Astrocyte of the spinal cord (primary cell): Measurements from ENCODE around the gene LY6G6F.

Experiments used
- DNase-seq: peaks from one replicate; pipeline ENCODE4 v3.0.0; 2011; ENCODE audit warnings: low read depth, low spot score
- H3K4me3 ChIP-seq: 2 replicates; pipeline ENCODE4 v1.5.1; 2011; ENCODE audit warnings: low read depth, mild to moderate bottlenecking, low read length, moderate library complexity
- CTCF ChIP-seq: IDR thresholded peaks from 2 replicates; pipeline ENCODE4 v1.5.1; 2012; ENCODE audit warnings: low read depth, mild to moderate bottlenecking, low read length, inconsistent platforms
- in situ Hi-C: cut with HindIII; loops from 2 replicates; pipeline ENCODE4 v1.10.0; 2017; ENCODE audit warnings: low sequenced_read_pairs

LY6G6F gene

GRCh38 chr6:31740397-31741223, 33.9 kb downstream of the LY6G6F start:
- DNase-seq, result no peak
- in situ Hi-C loops, result no loop called here
- no peak for TF ChIP-seq CTCF
- H3K4me3 ChIP-seq, result peak overlapping the region; percentile 82

GRCh38 chr6:31741815-31742214, 35.1 kb downstream of the LY6G6F start:
- TF ChIP-seq CTCF, result no peak
- DNase-seq, result no peak
- in situ Hi-C loops, result no loop called here
- no peak overlapping the region for H3K4me3 ChIP-seq

- in situ Hi-C loops, result no loop called here
- no peak for DNase-seq
- H3K4me3 ChIP-seq, result no peak overlapping the region
- TF ChIP-seq CTCF, result no peak
These were observed 36.2 kb downstream of the LY6G6F start for GRCh38 chr6:31742894-31743293.

GRCh38 chr6:31744422-31744821, 37.8 kb downstream of the LY6G6F start:
- no peak overlapping the region for H3K4me3 ChIP-seq
- no peak for TF ChIP-seq CTCF
- in situ Hi-C loops, result no loop called here
- DNase-seq, result no peak

- H3K4me3 ChIP-seq, result no peak overlapping the region
- TF ChIP-seq CTCF, result no peak
- in situ Hi-C loops, result no loop called here
- DNase-seq, result no peak
These were observed 42.8 kb downstream of the LY6G6F start for GRCh38 chr6:31749301-31750036.

- DNase-seq, result peak; percentile 45
- no peak for TF ChIP-seq CTCF
- H3K4me3 ChIP-seq, result no peak overlapping the region
- in situ Hi-C loops, result no loop called here
These were observed 43.9 kb downstream of the LY6G6F start for GRCh38 chr6:31750411-31751022.
